Mucosa of descending colon (tissue), 3 donors: ENCODE data around the gene C19orf47. TPM values are rescaled to one million over a fixed set of nuclear protein-coding genes. Genes with fewer than 3 reads are reported as not detected.

Experiments used
- ATAC-seq: fragments of 200-7000 bp; cut with Tn5 transposase; one replicate; pipeline ENCODE4 v1.9.1; 2020; ENCODE audit warnings: mild to moderate bottlenecking, moderate library complexity
- DNase-seq, 3 donors: peaks; one replicate each; pipeline ENCODE4 v3.0.0-alpha.2; 2020
- H3K36me3 ChIP-seq: fragments of 200-600 bp; one replicate; pipeline ENCODE4 v1.8.0; 2021; ENCODE audit warnings: low read depth, mild to moderate bottlenecking
- H3K4me1 ChIP-seq: fragments of 200-600 bp; one replicate; pipeline ENCODE4 v1.8.0; 2021; ENCODE audit warnings: low read depth, mild to moderate bottlenecking
- H3K4me3 ChIP-seq: fragments of 200-600 bp; one replicate; pipeline ENCODE4 v1.8.0; 2021; ENCODE audit warnings: mild to moderate bottlenecking
- H3K9me3 ChIP-seq: fragments of 200-600 bp; one replicate; pipeline ENCODE4 v1.8.0; 2021; ENCODE audit warnings: mild to moderate bottlenecking
- intact Hi-C, 2 donors: fragments of 100-400 bp; cut with DNase I in 1 of 2; cut with micrococcal nuclease in 1 of 2; formaldehyde crosslinking; loops; one replicate each; pipeline versions ENCODE4 v1.11.0 to v1.11.1; 2022; cut with DNase I, micrococcal nuclease
- total RNA-seq, 3 donors: library from RNA; stranded (reverse); fragmentation: NEBNext Ultra II Directional in 2 of 3; extraction: Animal tissue kit (Norgen Biotek cat#: 25700) in 2 of 3; gene quantifications; one replicate each; pipeline versions ENCODE4 v1.2.1 to v1.2.4, GENCODE V29; 2021 to 2023
- TF ChIP-seq, protein P1 (sequence below): fragments of 200-600 bp; IDR thresholded peaks from one replicate; pipeline ENCODE4 v1.8.0; 2022; ENCODE audit warnings: antibody characterized with exemption, mild to moderate bottlenecking
- donor health status: DM: no; HTN: no; CAD: no; lungs with moderate emphysema.
- donor health status: DM: no; HTN: no; CAD: no.
- donor health status: DM: no; HTN: yes; CAD: no.

Gene C19orf47
- total RNA-seq, 3 donors from 2014 or later: 12.1 to 21.2 (median 12.5) TPM

DNA sequence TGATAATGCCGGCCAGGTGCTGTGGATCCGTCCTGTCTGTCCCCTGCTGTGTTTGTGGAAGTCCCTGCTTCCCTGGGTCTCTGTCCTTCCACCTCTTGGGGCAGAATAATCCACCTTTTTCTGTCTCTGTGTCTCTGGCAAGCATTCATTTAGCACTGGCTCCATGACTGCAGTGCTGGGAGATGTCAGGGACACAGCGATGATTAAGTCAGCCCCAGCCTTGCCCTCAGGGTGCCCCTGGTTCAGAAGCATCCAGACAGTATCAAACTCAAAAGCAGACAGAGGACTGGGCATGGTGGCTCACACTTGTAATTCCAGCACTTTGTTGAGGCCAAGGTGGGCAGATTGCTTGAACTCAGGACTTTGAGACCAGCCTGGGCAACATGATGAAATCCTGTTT, 40.3 kb upstream of the C19orf47 start:
- Histone ChIP-seq H3K4me1 (no peaks in the 10 kb centered on the region), H3K9me3 (no peaks in the 10 kb centered on the region), H3K36me3 (no peaks in the 10 kb centered on the region), H3K4me3 (no peak overlapping the region)
- ATAC-seq (no peak), DNase-seq (no peak)
- intact Hi-C loops: no loop called here
- TF ChIP-seq, protein P1, sequence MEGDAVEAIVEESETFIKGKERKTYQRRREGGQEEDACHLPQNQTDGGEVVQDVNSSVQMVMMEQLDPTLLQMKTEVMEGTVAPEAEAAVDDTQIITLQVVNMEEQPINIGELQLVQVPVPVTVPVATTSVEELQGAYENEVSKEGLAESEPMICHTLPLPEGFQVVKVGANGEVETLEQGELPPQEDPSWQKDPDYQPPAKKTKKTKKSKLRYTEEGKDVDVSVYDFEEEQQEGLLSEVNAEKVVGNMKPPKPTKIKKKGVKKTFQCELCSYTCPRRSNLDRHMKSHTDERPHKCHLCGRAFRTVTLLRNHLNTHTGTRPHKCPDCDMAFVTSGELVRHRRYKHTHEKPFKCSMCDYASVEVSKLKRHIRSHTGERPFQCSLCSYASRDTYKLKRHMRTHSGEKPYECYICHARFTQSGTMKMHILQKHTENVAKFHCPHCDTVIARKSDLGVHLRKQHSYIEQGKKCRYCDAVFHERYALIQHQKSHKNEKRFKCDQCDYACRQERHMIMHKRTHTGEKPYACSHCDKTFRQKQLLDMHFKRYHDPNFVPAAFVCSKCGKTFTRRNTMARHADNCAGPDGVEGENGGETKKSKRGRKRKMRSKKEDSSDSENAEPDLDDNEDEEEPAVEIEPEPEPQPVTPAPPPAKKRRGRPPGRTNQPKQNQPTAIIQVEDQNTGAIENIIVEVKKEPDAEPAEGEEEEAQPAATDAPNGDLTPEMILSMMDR: no peak

DNA sequence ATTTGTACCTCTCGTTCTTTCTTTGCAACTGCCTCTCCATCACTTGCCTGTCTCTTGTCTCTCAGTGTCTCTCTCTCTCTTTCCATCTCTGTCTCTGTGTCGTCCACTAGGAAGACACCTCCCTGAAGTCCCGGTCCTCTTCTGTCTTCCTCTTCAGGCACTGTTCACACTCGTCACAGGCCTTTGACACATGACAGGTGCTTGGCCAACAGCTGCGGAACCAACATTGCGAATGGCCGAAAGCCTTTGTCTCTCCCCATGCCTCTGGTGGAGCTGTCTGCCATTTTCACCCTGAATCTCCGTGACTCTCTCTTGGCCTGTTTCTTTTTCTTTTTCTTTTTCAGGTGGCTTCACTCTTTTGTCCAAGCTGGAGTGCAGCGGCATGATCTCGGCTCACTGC, 39.0 kb upstream of the C19orf47 start:
- intact Hi-C loops: no loop called here
- ATAC-seq: no peak
- Histone ChIP-seq H3K9me3 (no peaks in the 10 kb centered on the region), H3K4me1 (no peaks in the 10 kb centered on the region), H3K36me3 (no peaks in the 10 kb centered on the region), H3K4me3 (no peak overlapping the region)
- TF ChIP-seq, protein P1: no peak
- no peak for DNase-seq

DNA sequence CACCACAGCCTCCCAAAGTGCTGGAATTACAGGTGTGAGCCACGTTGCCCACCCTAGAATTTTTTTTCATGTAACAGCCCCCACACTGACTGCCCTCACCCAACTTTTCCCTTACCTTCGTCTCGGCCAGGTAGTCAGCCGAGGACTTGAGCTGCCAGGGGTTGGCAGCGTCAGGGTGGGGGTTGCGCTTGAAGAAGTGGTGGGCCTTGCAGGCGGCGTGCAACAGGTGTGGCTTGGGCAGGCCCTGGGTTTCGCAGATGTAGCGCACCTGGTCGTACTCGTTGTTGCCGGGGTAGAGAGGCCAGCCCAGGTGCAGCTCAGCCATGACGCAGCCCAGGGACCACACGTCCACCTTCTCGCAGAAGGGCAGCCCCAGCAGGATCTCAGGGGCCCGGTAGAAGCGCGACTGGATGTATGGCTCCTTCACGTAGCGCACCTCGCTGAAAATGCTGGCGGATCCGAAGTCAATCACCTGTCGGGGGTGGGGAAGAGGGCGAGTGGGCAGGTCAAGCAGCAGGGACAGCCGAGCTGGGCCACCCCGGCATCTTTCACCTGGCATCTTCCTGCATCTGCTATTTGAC, 35.6 kb upstream of the C19orf47 start:
- intact Hi-C loops: no loop called here
- DNase-seq: no peak
- Histone ChIP-seq H3K4me3 (no peak overlapping the region), H3K9me3 (no peaks in the 10 kb centered on the region), H3K36me3 (no peaks in the 10 kb centered on the region), H3K4me1 (no peaks in the 10 kb centered on the region)
- ATAC-seq: no peak
- TF ChIP-seq, protein P1: no peak

DNA sequence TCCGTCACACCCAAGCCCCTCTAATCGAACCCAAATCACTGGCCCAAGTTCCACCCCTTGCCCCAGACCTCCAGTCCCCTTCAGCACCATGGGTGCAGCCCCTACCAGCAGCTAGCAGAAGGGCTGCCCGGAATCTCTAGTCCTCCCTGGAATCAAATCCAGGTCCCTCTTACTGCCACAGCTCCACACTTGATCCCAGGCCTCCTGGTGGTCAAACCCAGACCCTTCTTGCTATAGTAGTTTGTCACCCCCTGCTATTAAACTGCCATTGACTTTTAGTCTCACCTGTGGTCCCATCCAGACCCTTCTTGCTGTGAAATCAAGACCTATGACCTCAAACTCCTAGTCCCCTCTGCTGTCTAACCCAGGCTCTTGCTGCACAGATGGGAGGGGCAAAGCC, 33.1 kb upstream of the C19orf47 start:
- no peaks in the 10 kb centered on the region for H3K36me3 ChIP-seq
- no peak for ATAC-seq
- H3K4me3 ChIP-seq: no peak overlapping the region
- H3K9me3 ChIP-seq: no peaks in the 10 kb centered on the region
- no peaks in the 10 kb centered on the region for H3K4me1 ChIP-seq
- TF ChIP-seq, protein P1: no peak
- intact Hi-C loops: no loop called here
- DNase-seq: no peak

DNA sequence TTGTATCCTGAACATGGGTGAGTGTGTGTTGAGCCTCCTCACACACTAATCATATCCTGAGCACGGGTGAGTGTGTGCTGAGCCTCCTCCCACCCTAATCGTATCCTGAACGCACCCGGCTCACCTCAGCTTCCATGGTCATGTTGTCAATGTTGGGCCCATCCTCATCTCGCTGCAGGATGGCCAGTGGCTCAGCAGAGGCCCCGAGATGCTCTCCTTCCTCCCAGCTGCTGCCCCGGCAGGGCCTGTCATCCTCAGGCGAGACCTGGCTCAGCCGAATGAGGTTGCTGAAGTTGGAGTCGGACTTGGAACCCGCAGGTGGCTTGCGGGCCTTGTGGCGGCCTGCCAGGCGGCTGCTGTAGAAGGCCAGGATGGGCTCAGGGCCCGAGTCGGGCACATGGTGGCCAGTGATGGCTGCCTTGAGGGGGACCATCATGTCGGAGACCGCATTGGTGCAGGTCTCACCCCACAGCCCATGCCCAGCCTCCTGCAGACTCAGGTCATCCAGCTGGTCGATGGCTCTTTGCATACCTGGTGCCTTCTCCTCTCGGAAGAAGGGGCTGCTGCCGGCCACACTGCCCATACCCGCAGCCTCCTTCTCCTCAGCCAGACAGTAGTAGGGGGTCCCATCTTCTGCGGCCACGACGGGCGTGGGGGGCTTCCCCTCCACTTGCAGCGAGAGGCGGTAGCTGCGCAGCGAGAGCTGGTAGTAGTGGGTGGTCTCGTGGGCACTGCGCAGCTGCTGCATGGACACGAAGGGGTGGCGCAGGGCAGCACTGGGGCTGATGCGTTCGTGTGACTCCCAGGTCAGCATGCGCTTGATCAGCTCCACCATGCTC, 32.2 kb upstream of the C19orf47 start:
- Histone ChIP-seq H3K9me3 (no peaks in the 10 kb centered on the region), H3K4me1 (no peaks in the 10 kb centered on the region), H3K36me3 (no peaks in the 10 kb centered on the region), H3K4me3 (no peak overlapping the region)
- DNase-seq: no peak
- TF ChIP-seq, protein P1: no peak
- intact Hi-C loops: no loop called here
- no peak for ATAC-seq
